GM06990 (cell line): Measurements from ENCODE around the gene TRAF1.

Experiments used
- DNase-seq: peaks from one replicate; pipeline ENCODE4 v3.0.0-alpha.2; 2011; ENCODE audit not compliant: insufficient read length; ENCODE audit errors: extremely low read depth
- H3K27me3 ChIP-seq: replicated peaks from 2 replicates; pipeline ENCODE4 v1.6.0; 2011; ENCODE audit warnings: low read length; ENCODE audit not compliant: control insufficient read depth, insufficient read depth
- H3K36me3 ChIP-seq: 2 replicates; pipeline ENCODE4 v1.5.1; 2011; ENCODE audit warnings: low read length; ENCODE audit not compliant: control insufficient read depth, insufficient read depth
- H3K4me3 ChIP-seq: replicated peaks from 2 replicates; pipeline ENCODE4 v1.5.1; 2011; ENCODE audit warnings: low read depth, mild to moderate bottlenecking, control low read depth, low read length
- TF ChIP-seq, protein P1 (sequence below): IDR thresholded peaks from 2 replicates; pipeline ENCODE4 v1.5.1; 2011; ENCODE audit warnings: low read length, control low read depth, mild to moderate bottlenecking, inconsistent platforms; ENCODE audit not compliant: insufficient read depth, poor library complexity, severe bottlenecking

TRAF1 gene

DNA sequence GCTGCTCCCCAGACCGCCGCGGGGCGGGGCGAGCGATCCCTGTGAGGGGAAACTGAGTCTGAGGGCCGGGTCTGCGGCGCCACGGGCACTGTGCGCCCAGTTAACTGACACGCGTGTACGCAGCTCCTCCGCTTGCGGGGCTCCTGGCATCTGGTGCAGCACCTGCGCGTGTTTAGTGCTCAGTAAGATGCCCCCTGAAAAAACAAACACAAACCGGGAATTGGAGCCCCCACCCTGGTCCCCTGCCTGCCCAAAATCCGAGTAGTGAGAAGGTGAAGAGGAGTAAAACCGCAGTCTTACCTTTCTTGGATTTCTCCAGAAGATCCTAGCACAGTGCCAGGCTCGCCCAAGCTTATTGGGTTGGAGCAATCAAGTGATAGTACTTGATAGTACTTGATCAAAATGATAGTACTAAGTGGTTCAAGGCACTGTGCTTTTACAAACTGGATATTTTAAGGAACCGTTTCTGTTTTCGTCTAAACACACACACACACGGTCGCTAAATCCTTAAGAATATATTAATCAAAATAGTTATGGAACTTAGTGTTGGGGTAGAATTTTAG, 2.7 kb upstream of the TRAF1 start:
- Histone ChIP-seq H3K4me3 (peak overlapping the region; percentile 73), H3K27me3 (no peaks in the 10 kb centered on the region), H3K36me3 (peaks cover 3% of the 10 kb centered on the region)
- TF ChIP-seq, protein P1, sequence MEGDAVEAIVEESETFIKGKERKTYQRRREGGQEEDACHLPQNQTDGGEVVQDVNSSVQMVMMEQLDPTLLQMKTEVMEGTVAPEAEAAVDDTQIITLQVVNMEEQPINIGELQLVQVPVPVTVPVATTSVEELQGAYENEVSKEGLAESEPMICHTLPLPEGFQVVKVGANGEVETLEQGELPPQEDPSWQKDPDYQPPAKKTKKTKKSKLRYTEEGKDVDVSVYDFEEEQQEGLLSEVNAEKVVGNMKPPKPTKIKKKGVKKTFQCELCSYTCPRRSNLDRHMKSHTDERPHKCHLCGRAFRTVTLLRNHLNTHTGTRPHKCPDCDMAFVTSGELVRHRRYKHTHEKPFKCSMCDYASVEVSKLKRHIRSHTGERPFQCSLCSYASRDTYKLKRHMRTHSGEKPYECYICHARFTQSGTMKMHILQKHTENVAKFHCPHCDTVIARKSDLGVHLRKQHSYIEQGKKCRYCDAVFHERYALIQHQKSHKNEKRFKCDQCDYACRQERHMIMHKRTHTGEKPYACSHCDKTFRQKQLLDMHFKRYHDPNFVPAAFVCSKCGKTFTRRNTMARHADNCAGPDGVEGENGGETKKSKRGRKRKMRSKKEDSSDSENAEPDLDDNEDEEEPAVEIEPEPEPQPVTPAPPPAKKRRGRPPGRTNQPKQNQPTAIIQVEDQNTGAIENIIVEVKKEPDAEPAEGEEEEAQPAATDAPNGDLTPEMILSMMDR: no peak
- no peak for DNase-seq

GRCh38 chr9:120928483-120929228, 2.1 kb upstream of the TRAF1 start:
- TF ChIP-seq, protein P1: no peak
- no peaks in the 10 kb centered on the region for H3K27me3 ChIP-seq
- H3K36me3 ChIP-seq: peaks cover 3% of the 10 kb centered on the region
- DNase-seq: peak; percentile 87
- H3K4me3 ChIP-seq: peak overlapping the region; percentile 73

- Histone ChIP-seq H3K36me3 (peaks cover 7% of the 10 kb centered on the region), H3K4me3 (peak overlapping the region; percentile 73), H3K27me3 (no peaks in the 10 kb centered on the region)
- DNase-seq: no peak
- TF ChIP-seq, protein P1: no peak
These were observed 1.5 kb upstream of the TRAF1 start for GRCh38 chr9:120928015-120928482.

DNA sequence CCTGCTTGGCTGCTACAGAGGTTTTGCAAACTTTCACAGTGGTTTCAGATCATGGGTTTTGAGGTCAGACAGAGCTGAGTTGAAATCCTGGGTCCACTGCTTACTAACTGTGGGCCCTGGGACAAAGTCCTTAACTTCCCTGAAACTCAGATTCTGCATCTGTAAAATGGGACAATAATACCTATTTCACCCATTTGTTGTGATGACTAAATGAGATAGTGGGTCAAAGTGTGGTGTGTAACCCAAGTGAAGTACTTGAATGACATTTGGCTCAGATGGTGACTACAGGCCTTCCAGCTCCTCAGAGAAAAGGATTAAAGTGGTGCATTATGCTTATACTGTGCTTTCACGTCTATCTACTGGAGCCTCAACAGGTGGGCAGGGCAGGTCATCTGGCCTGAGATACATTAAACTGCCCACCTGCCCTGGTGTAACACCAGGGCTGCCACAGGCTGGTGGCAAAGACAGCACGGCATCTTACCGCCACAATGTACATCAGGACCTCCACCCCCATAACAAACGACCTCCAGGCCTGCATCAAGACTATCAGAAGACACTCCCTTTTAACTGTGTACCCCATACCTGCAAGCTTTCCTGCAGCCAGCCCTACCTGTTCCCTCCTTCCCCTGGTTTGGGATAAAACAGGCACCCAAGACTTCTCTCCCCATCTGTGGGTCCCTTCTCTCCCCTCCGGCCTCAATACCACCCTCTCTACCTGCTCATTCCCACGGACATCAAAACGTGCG, 846 bp upstream of the TRAF1 start:
- TF ChIP-seq, protein P1: no peak
- peak; percentile 50 for DNase-seq
- Histone ChIP-seq H3K27me3 (no peaks in the 10 kb centered on the region), H3K4me3 (peak overlapping the region; percentile 73), H3K36me3 (peaks cover 9% of the 10 kb centered on the region)

- TF ChIP-seq, protein P1: no peak
- DNase-seq: peak; percentile 77
These were observed 830 bp downstream of the TRAF1 start for GRCh38 chr9:120925535-120926396.

More at GRCh38 chr9:120925535-120926396, 830 bp downstream of the TRAF1 start:
- Histone ChIP-seq H3K27me3 (no peaks in the 10 kb centered on the region), H3K36me3 (peaks cover 15% of the 10 kb centered on the region), H3K4me3 (peak overlapping the region; percentile 73)
